ENCODE measurements around the gene SPIN1.

Gene SPIN1

DNA sequence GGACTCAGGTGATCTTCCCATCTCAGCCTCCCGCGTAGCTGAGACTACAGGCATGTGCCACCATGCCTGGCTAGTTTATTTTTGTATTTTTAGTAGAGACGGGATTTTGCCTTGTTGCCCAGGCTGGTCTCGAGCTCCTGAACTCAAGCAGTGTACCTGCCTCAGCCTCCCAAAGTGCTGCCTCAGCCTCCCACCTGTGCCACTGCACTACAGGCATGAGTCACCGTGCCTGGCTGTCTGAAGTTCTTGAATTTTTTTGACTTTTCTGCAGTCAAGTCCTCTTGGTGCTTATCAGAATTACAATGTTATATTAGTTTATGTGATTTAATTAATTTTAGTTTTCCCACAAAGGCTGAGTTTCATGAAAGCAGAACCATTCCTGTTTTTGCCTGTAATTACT, 9.8 kb downstream of the SPIN1 start:
- no peak overlapping the region for H3K4me3 ChIP-seq (ENCODE audit: low read length)
- TF ChIP-seq, protein P1, sequence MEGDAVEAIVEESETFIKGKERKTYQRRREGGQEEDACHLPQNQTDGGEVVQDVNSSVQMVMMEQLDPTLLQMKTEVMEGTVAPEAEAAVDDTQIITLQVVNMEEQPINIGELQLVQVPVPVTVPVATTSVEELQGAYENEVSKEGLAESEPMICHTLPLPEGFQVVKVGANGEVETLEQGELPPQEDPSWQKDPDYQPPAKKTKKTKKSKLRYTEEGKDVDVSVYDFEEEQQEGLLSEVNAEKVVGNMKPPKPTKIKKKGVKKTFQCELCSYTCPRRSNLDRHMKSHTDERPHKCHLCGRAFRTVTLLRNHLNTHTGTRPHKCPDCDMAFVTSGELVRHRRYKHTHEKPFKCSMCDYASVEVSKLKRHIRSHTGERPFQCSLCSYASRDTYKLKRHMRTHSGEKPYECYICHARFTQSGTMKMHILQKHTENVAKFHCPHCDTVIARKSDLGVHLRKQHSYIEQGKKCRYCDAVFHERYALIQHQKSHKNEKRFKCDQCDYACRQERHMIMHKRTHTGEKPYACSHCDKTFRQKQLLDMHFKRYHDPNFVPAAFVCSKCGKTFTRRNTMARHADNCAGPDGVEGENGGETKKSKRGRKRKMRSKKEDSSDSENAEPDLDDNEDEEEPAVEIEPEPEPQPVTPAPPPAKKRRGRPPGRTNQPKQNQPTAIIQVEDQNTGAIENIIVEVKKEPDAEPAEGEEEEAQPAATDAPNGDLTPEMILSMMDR (conservative IDR thresholded peaks at IDR 0.05; ENCODE audit: low read depth, low read length) = no peak
- DNase-seq (ENCODE audit: low read depth) = no peak

DNA sequence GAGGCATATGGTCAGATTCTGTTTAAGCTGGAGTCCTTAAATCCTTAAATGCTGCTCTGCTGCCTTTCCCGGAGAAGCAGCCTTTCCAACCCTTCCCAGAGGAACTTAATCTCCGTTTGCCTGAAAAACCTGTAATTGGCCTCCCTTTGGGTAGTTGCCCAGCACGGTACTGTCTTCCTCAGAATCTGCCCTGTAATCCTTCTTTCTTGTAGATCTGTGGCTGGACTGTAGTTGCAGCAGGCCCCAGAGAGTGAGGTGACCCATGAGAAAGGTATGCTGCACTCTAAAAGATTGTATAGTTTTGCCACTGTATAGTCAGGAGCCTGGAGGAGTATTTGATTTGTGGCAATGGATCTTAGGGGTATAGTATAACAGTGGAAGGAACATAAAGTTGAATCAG, 11.7 kb downstream of the SPIN1 start:
- H3K4me3 ChIP-seq (ENCODE audit: low read length) = no peak overlapping the region
- TF ChIP-seq, protein P1 (conservative IDR thresholded peaks at IDR 0.05; ENCODE audit: low read depth, low read length) = no peak
- peak; percentile 60 for DNase-seq (ENCODE audit: low read depth)

DNA sequence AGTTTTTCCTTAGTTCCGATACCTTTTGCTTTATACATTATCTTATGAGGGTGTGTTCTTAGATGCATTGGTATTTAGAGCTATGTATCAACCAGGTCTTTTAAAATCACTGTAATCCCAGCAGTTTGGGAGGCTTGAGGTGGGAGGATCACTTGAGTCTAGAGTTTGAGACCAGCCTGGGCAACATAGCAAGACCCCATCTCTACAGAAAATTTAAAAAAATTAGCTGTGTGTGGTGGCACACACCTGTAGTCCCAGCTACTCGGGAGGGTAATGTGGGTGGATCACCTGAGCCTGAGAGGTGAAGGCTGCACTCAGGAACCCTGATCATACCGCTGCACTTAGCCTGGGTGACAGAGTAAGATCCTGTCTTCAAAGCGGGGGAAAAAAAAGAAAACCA, 15.1 kb downstream of the SPIN1 start:
- TF ChIP-seq, protein P1 (conservative IDR thresholded peaks at IDR 0.05; ENCODE audit: low read depth, low read length) = no peak
- H3K4me3 ChIP-seq (ENCODE audit: low read length) = no peak overlapping the region
- DNase-seq (ENCODE audit: low read depth) = no peak

DNA sequence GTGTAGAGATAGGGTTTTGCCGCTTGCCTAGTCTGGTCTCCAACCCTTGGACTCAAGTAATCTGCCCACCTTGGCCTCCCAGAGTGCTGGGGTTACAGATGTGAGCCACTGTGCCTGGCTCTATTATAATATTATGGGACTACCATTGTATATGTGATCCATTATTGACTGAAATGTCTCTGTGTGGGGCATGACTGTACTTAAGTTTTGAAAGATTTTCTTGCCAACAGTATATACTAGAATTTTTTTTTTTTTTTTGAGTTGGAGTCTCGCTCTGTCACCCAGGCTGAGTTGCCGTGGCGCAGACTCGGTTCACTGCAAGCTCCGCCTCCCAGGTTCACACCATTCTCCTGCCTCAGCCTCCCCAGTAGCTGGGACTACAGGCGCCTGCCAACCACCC, 17.8 kb downstream of the SPIN1 start:
- DNase-seq (ENCODE audit: low read depth) = no peak
- no peak overlapping the region for H3K4me3 ChIP-seq (ENCODE audit: low read length)
- TF ChIP-seq, protein P1 (conservative IDR thresholded peaks at IDR 0.05; ENCODE audit: low read depth, low read length) = no peak

DNA sequence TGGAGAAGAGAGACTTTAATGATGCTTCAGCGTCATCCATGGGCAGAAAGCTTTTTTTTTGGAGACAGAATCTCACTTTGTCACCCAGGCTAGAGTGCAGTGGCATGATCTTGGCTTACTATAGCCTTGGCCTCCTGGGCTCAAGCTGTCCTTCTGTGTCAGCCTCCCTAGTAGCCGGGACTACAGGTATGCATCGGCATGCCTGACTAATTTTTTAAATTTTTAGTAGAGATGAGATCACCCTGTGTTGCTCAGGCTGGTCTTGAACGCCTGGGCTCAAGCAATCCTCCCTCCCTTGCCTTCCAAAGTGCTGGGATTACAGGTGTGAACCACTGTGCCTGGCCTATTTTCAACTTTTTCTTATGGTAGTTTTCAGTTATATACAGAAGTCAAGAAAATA, 23.2 kb downstream of the SPIN1 start:
- TF ChIP-seq, protein P1 (conservative IDR thresholded peaks at IDR 0.05; ENCODE audit: low read depth, low read length) = no peak
- no peak for DNase-seq (ENCODE audit: low read depth)
- no peak overlapping the region for H3K4me3 ChIP-seq (ENCODE audit: low read length)

DNA sequence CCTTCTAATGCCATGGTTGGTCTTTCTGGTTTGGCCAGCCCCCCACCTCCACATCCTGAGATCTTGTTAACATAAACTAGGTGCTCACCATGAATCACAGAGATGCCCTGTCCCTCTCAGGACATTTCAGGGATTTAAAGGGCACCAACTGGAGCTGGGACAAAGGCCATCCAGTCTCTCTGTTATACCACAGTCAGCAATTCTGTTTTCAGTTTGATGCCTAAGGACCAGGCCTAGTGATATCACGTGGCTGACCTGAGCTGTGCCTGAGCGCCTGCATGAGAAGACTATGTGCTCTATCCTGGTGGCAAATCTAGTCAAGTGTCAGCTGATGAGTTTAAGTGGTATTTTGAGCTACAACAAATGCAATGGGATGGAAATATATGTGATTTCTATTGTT, 26.1 kb downstream of the SPIN1 start:
- no peak for DNase-seq (ENCODE audit: low read depth)

DNA sequence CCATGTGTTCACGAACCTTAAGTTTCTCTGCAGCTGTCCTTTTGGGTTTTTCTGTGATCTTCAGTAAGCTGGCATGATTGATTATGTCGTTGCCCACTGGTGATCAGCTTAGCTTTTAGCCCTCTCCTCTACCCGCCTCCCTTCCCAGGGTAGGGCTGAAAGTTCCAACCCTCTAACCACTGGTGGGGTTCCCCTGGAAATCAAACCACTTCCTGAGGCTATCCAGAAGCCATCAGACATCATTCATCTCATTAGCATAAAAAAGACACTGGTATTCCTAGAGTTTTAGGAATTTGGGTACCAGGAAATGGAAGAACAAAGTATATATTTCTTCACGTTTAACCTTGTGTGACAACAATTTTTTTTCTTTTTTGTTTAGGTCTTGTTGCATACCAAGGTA, 29.8 kb downstream of the SPIN1 start:
- DNase-seq (ENCODE audit: low read depth) = no peak
- TF ChIP-seq, protein P1 (conservative IDR thresholded peaks at IDR 0.05; ENCODE audit: low read depth, low read length) = no peak
- no peak overlapping the region for H3K4me3 ChIP-seq (ENCODE audit: low read length)

More for the DNA sequence above, 26.1 kb downstream of the SPIN1 start:
- TF ChIP-seq, protein P1 (conservative IDR thresholded peaks at IDR 0.05; ENCODE audit: low read depth, low read length) = no peak
- no peak overlapping the region for H3K4me3 ChIP-seq (ENCODE audit: low read length)
